GM18861 (cell line): ENCODE results near the gene MID1.
"Not testable (repeated sequence)": the region's sequence is repeated elsewhere in the genome, so short reads cannot be mapped to it uniquely, and the experiment has no call there.

Experiments used
- ATAC-seq: cut with Tn5 transposase; IDR thresholded peaks from one replicate; pipeline ENCODE4 v1.9.1; 2021; ENCODE audit not compliant: unreplicated experiment

The MID1 gene

DNA sequence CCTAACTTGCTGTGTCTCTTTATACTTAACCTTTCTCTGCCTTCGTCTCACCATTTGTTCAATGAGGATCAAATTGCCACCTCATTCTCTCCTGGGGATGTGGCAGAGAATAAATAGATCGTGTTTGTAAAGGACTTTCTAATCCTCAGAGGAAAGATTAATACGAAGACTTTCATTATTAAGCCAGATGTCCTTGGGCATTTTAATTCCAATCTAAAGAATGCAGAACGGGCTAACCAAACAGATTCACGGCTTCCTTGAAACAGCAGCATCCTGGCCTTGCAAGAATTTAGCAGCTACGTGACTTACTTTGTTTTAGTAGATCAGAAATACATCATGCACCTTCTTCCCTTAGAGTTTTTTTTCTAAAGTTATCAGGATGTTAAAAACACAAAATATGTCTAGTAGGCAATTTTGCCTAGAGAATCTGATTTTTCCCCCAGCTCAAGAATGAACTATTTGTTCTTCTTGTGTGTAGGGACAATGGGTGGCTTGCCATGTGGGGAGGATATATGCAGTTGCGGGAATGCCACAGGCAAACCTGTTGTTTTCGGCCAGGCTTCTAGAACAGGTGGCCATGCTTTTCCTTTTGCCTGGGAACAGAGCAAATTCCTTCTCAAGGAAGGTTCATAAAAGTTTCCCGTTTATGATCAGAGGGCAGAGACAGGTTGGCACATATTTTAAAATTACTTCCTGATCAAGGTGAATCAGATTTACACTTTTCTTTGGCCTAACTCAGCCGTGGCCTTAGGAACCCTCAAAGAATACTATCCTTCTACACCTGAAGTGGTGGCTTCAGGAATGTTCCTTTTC lies 3.0 kb downstream of the MID1 start:
- ATAC-seq, result no peak

- peak; percentile 81 for ATAC-seq
Measured at GRCh38 chrX:10615931-10616774, 4.2 kb downstream of the MID1 start.

DNA sequence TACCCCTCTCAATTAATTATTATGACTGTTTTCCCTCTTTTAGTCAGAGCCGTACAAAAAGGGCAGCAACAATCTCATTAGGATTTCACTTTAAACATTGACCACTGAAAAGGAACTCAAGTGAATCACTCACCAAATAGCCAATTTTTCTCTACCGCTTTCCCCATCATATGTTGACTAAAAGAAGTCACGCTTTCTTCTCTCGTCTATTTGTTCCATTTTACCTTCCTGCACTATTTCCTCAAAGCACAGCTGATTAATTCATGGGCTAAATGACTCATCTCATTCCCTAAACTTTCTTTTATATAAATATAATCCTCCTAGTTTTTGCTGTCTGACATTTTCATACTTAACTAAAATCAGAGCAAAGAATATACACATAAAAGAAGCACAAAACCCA lies 8.2 kb downstream of the MID1 start:
- ATAC-seq, result no peak

GRCh38 chrX:10611441-10612090 lies 8.8 kb downstream of the MID1 start:
- no peak for ATAC-seq

DNA sequence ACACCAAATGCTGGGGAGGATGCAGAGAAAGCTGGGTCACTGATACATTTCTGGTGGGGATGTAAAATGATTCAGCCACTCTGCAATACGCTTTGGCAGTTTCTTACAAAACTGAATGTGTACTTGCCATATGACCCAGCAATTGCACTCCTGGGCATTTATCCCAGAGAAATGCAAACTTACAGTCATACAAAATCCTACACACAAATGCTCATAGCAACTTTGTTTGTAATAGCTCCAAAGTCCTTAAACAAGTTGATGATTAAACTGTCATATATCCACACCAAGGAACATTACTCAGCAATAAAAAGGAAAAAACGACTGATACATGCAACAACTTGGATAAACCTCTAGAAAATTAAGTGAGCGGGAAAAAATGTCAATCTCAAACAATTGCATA lies 12.3 kb downstream of the MID1 start:
- ATAC-seq, result no peak

DNA sequence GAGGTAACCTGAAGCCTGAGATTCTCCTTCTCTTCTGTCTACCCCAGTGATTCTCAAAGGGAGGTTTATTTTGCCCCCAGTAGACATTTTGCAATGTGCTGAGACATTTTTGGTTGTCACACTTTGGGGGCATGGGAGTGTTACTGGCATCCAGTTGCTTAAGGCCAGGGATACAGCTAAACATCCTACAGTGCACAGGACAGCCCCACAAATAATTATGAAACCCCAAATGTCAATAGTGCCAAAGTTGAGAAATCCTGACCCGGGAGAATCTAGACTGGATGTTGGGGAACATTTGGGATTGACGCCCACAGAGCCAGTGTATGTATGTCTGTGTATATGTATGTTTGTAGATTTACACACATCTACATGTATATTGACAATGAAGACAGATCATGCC lies 13.2 kb downstream of the MID1 start:
- no peak for ATAC-seq

DNA sequence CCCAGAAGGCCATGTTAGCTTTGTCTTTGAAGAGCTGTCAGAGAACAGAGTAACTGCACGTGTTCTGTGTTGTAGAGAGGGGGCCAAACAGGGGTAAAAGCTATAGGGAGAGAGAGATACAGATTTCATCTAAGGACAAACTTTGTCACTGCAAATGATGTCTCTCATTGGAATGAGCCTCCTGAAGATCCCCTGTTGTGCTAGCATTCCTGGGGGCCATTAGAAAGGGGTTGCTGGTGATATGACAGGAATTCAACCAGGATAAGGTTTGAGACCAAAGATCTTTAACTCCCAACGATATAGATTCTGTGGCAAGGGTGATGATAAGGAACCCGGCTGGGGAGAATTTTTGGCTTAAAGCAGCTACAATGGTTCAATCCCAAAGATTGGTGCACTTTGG lies 16.8 kb downstream of the MID1 start:
- no peak for ATAC-seq

- ATAC-seq, result no peak
Measured at GRCh38 chrX:10602646-10603045, 17.7 kb downstream of the MID1 start.

- ATAC-seq, result no peak
Measured at GRCh38 chrX:10600479-10600878, 19.9 kb downstream of the MID1 start.

DNA sequence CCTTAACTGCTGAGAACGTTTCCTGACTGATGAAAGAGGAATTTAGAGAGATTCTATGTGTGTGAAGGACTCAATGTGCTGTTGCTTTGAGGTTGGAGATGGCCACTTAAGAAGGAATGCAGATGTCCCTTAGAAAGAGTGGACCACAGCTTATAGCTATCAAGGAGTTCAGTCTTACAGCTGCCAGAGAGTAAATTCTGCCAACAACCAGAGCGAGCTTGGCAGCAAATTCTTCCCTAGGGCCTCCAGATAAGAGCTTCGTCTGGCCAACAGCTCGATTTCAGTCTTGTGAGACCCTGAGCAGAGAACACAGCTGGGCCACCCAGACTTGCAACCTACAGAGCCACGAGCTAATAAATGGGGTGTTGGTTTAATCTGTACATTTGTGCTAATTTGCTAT lies 21.8 kb downstream of the MID1 start:
- no peak for ATAC-seq

DNA sequence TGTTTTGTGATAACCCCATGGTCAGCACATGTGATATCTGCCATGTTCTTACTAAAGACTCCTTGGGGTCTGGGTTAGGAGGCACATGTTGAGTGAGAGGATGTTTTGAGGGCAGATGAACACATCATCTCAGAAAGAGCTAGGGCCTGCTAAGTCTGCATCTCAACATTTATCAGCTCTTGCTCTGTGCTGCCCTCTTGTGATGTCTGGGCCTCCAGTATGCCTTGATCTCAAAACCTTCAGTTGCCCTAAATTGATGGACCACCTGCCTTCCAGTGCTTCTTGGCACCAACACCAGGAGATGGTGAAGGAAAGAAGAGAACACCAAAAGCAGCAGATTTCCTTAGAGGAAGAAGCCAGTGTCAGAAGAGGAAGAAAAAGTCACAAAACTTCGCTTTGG lies 22.5 kb downstream of the MID1 start:
- ATAC-seq, result no peak

- ATAC-seq, result no peak
Measured at GRCh38 chrX:10591363-10592335, 28.7 kb downstream of the MID1 start.

GRCh38 chrX:10589787-10590186 lies 30.6 kb downstream of the MID1 start:
- not testable (repeated sequence) for ATAC-seq

DNA sequence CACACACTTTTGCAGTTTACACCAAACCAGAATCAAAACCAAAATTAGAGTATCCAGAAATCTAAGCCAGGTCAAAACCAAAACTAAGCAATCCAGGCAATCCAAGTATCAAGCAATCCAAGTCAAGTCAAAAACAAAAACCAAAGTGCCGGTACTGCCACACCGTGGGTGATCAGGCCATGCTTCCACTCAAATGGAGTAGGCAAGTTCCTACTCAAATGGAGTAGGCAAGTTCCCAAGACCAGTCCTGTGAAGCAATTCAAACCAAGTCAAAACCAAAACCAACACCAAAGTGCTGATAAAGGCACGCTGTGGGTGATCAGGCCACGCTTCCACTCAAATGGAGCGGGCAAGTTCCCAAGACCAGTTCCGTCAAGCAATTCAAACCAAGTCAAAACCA lies 31.3 kb downstream of the MID1 start:
- ATAC-seq, result no peak

- not testable (repeated sequence) for ATAC-seq
Measured at GRCh38 chrX:10584882-10585281, 35.5 kb downstream of the MID1 start.

GRCh38 chrX:10582945-10583344 lies 37.4 kb downstream of the MID1 start:
- ATAC-seq, result no peak

DNA sequence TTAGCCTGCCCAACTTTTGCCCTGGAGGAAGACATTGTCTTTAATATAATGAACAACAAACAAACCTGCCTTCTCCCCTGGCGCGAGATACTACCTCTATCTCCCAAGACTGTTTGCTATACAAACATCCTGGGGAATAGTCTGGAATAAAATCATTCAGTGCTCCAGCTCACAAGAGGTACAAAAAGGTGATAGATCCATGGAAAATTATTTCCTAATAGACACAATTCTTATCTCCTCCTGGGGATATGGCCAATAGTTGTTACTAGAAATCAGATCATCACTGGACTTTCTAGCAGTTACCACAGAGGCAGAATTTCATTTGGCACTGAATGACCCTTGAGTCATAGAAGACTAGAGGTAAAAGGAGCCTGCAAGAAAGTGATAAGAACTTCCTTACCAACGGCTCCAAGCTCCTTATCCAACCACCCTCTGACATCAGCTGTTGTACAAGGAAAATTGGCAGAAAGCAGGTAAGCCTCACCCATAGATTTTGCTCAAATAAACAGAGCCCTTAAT lies 38.1 kb downstream of the MID1 start:
- ATAC-seq, result no peak

DNA sequence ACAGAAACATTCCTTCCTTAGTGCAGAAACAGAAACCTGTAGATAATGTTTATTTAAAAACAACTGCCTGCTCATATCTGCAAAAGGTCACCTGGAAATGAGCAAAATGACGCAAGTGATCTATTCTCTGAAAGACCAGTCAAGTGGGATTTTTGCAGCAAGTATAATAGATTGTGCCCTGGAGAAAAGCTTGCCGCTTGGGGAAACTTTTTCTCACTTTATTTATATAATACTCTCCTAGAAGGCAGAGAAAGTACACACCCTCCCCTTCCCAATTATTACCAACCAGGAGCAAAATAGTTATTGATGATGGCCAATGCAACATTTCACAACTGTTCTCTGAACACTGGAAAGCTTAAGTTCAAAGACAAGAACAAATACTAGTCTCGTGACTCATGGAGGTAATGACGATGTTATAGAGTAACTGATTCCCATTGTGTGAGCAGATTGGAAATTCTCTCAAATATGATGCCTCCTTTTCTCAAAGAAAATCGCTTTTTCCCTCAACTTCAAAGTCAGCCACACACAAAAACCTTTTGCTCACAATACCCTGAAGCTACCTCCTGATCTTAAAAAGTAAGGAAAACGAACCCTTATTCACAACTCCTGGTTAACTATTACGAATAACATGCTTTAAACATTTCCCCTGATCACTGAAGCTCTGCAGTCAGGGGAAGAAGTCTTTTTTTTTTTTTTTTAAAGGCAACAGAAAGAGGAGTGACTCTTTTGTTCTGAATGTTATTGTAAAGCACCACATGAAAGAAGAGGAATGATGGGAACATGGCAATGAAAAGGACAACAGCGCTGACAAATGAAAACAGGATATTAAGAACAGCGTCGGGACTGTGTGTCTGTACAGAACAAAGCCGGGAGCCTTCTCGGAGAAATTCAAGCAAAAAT lies 41.0 kb downstream of the MID1 start:
- ATAC-seq, result no peak

DNA sequence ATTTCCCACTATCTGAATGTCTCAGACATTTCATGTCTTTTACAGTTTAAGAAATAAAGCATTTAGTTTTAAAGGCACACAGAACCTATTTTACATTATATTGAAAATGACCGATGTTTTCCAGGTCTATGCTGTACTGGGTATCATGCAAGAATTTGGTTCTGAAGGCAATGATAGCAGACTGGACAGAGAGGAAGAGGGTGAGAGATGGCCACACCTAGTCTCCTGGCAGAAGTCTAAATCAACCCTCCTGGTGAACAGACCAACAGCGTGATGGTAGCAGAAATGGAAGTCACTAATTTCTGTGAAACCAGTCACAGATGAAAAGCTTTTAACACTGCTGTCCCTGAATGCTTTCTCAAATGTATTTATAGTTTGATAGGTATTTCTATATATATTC lies 41.9 kb downstream of the MID1 start:
- no peak for ATAC-seq
